PC-9 (cell line): ENCODE results near the gene PSMB7. TPM values are rescaled to one million over a fixed set of nuclear protein-coding genes. Genes with fewer than 3 reads are reported as not detected.

ENCODE experiments used
- BruUV-seq: library from RNA; stranded (reverse); fragments of 400-500 nt; replicated peaks from 2 replicates; lab custom pipeline; 2021; lab: Mats Ljungman, UMichigan
- CTCF ChIA-PET: fragments of 300-600 bp; sonication (Branson Sonifier 250); formaldehyde crosslinking; loops from one replicate; lab custom pipeline; 2022; ENCODE audit warnings: antibody characterized with exemption; lab: Charles Lee
- POLR2A ChIA-PET: fragments of 300-600 bp; sonication (Branson Sonifier 250); formaldehyde crosslinking; loops from one replicate; lab custom pipeline; 2022; ENCODE audit warnings: antibody characterized with exemption; ENCODE audit not compliant: unreplicated experiment; lab: Charles Lee
- DNase-seq, 2 experiments: peaks; one replicate each; pipeline versions ENCODE4 v3.0.0 to v3.0.0-alpha.2; 2015 to 2022; ENCODE audit warnings: mixed read lengths in 1 of 2
- H2AFZ ChIP-seq: fragments of 200-600 bp; sonication (generic); 2 replicates; pipeline ENCODE4 v1.8.1; 2017; ENCODE audit warnings: antibody characterized with exemption
- H3F3A ChIP-seq: fragments of 200-600 bp; sonication (generic); 2 replicates; pipeline ENCODE4 v1.8.1; 2017; ENCODE audit warnings: antibody characterized with exemption, mild to moderate bottlenecking, low read depth; ENCODE audit not compliant: insufficient read depth
- H3K27ac ChIP-seq: fragments of 200-600 bp; sonication (generic); 2 replicates; pipeline ENCODE4 v1.6.1; 2016; ENCODE audit warnings: mixed run types
- H3K27me3 ChIP-seq: fragments of 200-600 bp; sonication (generic); 2 replicates; pipeline ENCODE4 v1.6.1; 2016; ENCODE audit warnings: low read depth, mixed run types; ENCODE audit not compliant: insufficient read depth
- H3K36me3 ChIP-seq: fragments of 200-600 bp; sonication (generic); 2 replicates; pipeline ENCODE4 v1.6.1; 2016; ENCODE audit warnings: low read depth, mixed run types
- H3K4me1 ChIP-seq: fragments of 200-600 bp; sonication (generic); replicated peaks from 2 replicates; pipeline ENCODE4 v1.6.1; 2016; ENCODE audit warnings: mixed run types; ENCODE audit not compliant: insufficient read depth
- H3K4me2 ChIP-seq: fragments of 200-600 bp; sonication (generic); 2 replicates; pipeline ENCODE4 v1.6.1; 2017; ENCODE audit warnings: mixed run types
- H3K4me3 ChIP-seq: fragments of 200-600 bp; sonication (generic); 2 replicates; pipeline ENCODE4 v1.6.1; 2016; ENCODE audit warnings: mixed run types
- H3K79me2 ChIP-seq: fragments of 200-600 bp; sonication (generic); 2 replicates; pipeline ENCODE4 v1.6.1; 2017; ENCODE audit warnings: low read depth, mixed run types
- H3K9me2 ChIP-seq: fragments of 200-600 bp; sonication (generic); 2 replicates; pipeline ENCODE4 v1.8.1; 2017; ENCODE audit warnings: mild to moderate bottlenecking; ENCODE audit not compliant: insufficient read depth
- H3K9me3 ChIP-seq: fragments of 200-600 bp; sonication (generic); 2 replicates; pipeline ENCODE4 v1.8.1; 2016; ENCODE audit warnings: low read depth; ENCODE audit not compliant: insufficient read depth
- H4K20me1 ChIP-seq: fragments of 200-600 bp; sonication (generic); 2 replicates; pipeline ENCODE4 v1.8.1; 2017; ENCODE audit not compliant: insufficient read depth
- CTCF ChIP-seq: fragments of 200-600 bp; sonication (generic); conservative IDR thresholded peaks from 2 replicates; pipeline ENCODE4 v1.6.1; 2017; ENCODE audit warnings: mixed run types, antibody characterized with exemption, mild to moderate bottlenecking, moderate library complexity
- EZH2 ChIP-seq: fragments of 200-600 bp; sonication (generic); IDR thresholded peaks from 2 replicates; pipeline ENCODE4 v1.8.0; 2017; ENCODE audit warnings: antibody characterized with exemption, low read depth
- intact Hi-C: fragments of 100-400 bp; cut with micrococcal nuclease; formaldehyde crosslinking; loops from one replicate; pipeline ENCODE4 v1.10.0; 2022; ENCODE audit not compliant: unreplicated experiment
- total RNA-seq: library from RNA; stranded (reverse); gene quantifications from 2 replicates; pipeline ENCODE4 v1.2.3, GENCODE V29; 2021

PSMB7 gene
- total RNA-seq, 1 experiment from 2014 or later: 359 TPM

- no peaks in the 10 kb centered on the region for H3K36me3 ChIP-seq
- no peaks in the 10 kb centered on the region; the same call in 1 of the 2 replicates for H3F3A ChIP-seq
- H3K9me2 ChIP-seq: no peaks in the 10 kb centered on the region
- TF ChIP-seq CTCF (peak; percentile 48; the same call in 1 of the 2 replicates), EZH2 (no peak)
- no peak overlapping the region for H2AFZ ChIP-seq
- H3K27ac ChIP-seq: no peak overlapping the region
- H3K4me3 ChIP-seq: no peak overlapping the region
- no peaks in the 10 kb centered on the region; the same call in 1 of the 2 replicates for H3K9me3 ChIP-seq
- no peaks in the 10 kb centered on the region for H3K27me3 ChIP-seq
- ChIA-PET CTCF (interaction anchor here (0.5 to 2.5 kb wide), 6 partner anchors 13 to 247 kb away, joined by 3 to 22 read pairs (median 4); no protein-coding TSS in a partner anchor), POLR2A (no interaction called here)
- H3K4me2 ChIP-seq: no peak overlapping the region
- no peaks in the 10 kb centered on the region for H4K20me1 ChIP-seq
- H3K79me2 ChIP-seq: peaks cover 3% of the 10 kb centered on the region
- intact Hi-C loops: loop anchor here (1.0 to 5.0 kb wide), 6 partner anchors 62 to 955 kb away; partner anchors contain the start of gene NR6A1
- no peaks in the 10 kb centered on the region for H3K4me1 ChIP-seq
- no TSS peak for BruUV-seq
- no peak for DNase-seq
Measured at GRCh38 chr9:124419832-124420489, 4.7 kb upstream of the PSMB7 start.

DNA sequence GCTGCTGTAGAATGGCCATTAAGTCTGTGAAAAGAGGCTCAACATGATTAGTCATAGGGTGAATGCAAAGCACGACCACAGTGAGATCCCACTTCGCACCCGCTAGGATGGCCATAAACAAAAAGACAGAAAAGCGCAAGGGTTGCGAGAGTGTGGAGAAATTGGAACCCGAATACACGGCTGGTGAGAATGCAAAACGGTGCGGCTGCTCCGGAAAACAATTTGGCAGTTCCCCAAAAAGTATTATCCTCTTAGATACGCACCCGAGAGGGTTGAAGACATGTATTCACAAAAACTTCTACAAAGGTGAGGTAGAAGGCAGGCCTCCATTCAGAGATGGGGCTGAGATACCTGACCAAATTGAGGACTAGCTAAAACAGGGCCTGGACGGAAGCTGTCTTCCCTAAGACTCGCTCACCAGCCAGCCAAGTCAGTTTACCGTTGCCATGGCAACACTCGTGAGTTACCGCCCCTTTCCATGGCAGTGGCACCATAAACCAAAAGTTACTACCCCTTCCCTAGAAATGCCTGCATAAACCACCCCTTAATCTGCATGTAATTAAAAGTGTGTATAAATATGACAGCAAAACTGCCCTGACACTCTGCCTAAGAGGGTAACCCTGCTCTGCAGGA lies 726 bp upstream of the PSMB7 start:
- H3K4me3 ChIP-seq: peak overlapping the region; percentile 90; the same call in 1 of the 2 replicates
- H3K9me2 ChIP-seq: no peaks in the 10 kb centered on the region
- peak overlapping the region; percentile 38 for H3K4me2 ChIP-seq
- CTCF ChIA-PET: interaction anchor here (0.6 kb wide), 1 partner anchor 120 kb away, joined by 3 read pairs; no protein-coding TSS in a partner anchor
- TF ChIP-seq CTCF (no peak), EZH2 (no peak)
- H3K9me3 ChIP-seq: no peaks in the 10 kb centered on the region; the same call in 1 of the 2 replicates
- H3K4me1 ChIP-seq: peaks cover 35% of the 10 kb centered on the region
- H2AFZ ChIP-seq: no peak overlapping the region
- DNase-seq: no peak
- H4K20me1 ChIP-seq: no peaks in the 10 kb centered on the region
- intact Hi-C loops: loop anchor here (1.0 to 5.0 kb wide), 3 partner anchors 66 to 356 kb away; partner anchors contain the start of gene NR6A1
- H3F3A ChIP-seq: peaks cover 19% of the 10 kb centered on the region
- peaks cover 31% of the 10 kb centered on the region for H3K79me2 ChIP-seq
- no peak overlapping the region for H3K27ac ChIP-seq
- H3K27me3 ChIP-seq: no peaks in the 10 kb centered on the region
- peaks cover 30% of the 10 kb centered on the region for H3K36me3 ChIP-seq
- no TSS peak for BruUV-seq
- POLR2A ChIA-PET: no interaction called here

- no TSS peak for BruUV-seq
- Histone ChIP-seq H4K20me1 (peaks cover 12% of the 10 kb centered on the region; the same call in 1 of the 2 replicates), H3K4me2 (peak overlapping the region; percentile 96), H3K9me2 (no peaks in the 10 kb centered on the region), H3K4me3 (peak overlapping the region; percentile 90), H3K27me3 (no peaks in the 10 kb centered on the region), H3K9me3 (no peaks in the 10 kb centered on the region; the same call in 1 of the 2 replicates), H3F3A (peaks cover 27% of the 10 kb centered on the region), H3K79me2 (peaks cover 45% of the 10 kb centered on the region), H3K27ac (peak overlapping the region; percentile 71), H2AFZ (peak overlapping the region; percentile 76), H3K4me1 (peaks cover 35% of the 10 kb centered on the region), H3K36me3 (peaks cover 38% of the 10 kb centered on the region)
- TF ChIP-seq EZH2: no peak
- no peak for TF ChIP-seq CTCF
- CTCF ChIA-PET: interaction anchor here (0.6 to 0.7 kb wide), 3 partner anchors 44 to 1060 kb away, joined by 3 to 4 read pairs (median 3); no protein-coding TSS in a partner anchor
- DNase-seq: no peak
- intact Hi-C loops: loop anchor here (1.0 to 5.0 kb wide), 3 partner anchors 68 to 358 kb away; partner anchors contain the start of gene NR6A1
- POLR2A ChIA-PET: no interaction called here
Measured at GRCh38 chr9:124414612-124415011, 630 bp downstream of the PSMB7 start.
